OCI-M2 (cell line): Measurements from ENCODE around the gene FBLL1.
"Not testable (repeated sequence)": the region's sequence is repeated elsewhere in the genome, so short reads cannot be mapped to it uniquely, and the experiment has no call there.

Experiments used
- DNase-seq: peaks from one replicate; lab custom pipeline; 2025; ENCODE audit not compliant: unreplicated experiment; lab: John Stamatoyannopoulos, UW

Gene FBLL1

GRCh38 chr5:168550656-168551055 lies 21.6 kb downstream of the FBLL1 start:
- DNase-seq: no peak

- no peak for DNase-seq
Observed at GRCh38 chr5:168552146-168552545, 23.0 kb downstream of the FBLL1 start.

- no peak for DNase-seq
Observed at GRCh38 chr5:168553377-168554130, 24.4 kb downstream of the FBLL1 start.

- DNase-seq: no peak
Observed at GRCh38 chr5:168557389-168557788, 28.3 kb downstream of the FBLL1 start.

GRCh38 chr5:168562279-168562678 lies 33.2 kb downstream of the FBLL1 start:
- DNase-seq: no peak

- DNase-seq: no peak
Observed at GRCh38 chr5:168563959-168564358, 34.9 kb downstream of the FBLL1 start.

GRCh38 chr5:168568738-168569137 lies 39.6 kb downstream of the FBLL1 start:
- DNase-seq: no peak

- DNase-seq: no peak
Observed at GRCh38 chr5:168570490-168571328, 41.6 kb downstream of the FBLL1 start.

- not testable (repeated sequence) for DNase-seq
Observed at GRCh38 chr5:168573663-168574062, 44.6 kb downstream of the FBLL1 start.

- not testable (repeated sequence) for DNase-seq
Observed at GRCh38 chr5:168574156-168574555, 45.1 kb downstream of the FBLL1 start.

GRCh38 chr5:168575391-168576372 lies 46.6 kb downstream of the FBLL1 start:
- DNase-seq: no peak

GRCh38 chr5:168578006-168578405 lies 48.9 kb downstream of the FBLL1 start:
- DNase-seq: no peak

GRCh38 chr5:168578538-168579487 lies 49.7 kb downstream of the FBLL1 start, which contains the start of gene PANK3:
TSS of gene PANK3 (minus strand) at chr5:168579368. CDS start at chr5:168579283, 85 bp downstream.
- DNase-seq: no peak

- DNase-seq: peak; percentile 61
Observed at GRCh38 chr5:168579488-168580226, 50.6 kb downstream of the FBLL1 start.

- DNase-seq: no peak
Observed at GRCh38 chr5:168580227-168580508, 51.1 kb downstream of the FBLL1 start.
